ENCODE measurements around the gene RAB26.

GRCh38 chr16:2177561-2177960 is 29.1 kb downstream of the RAB26 start:
- TF ChIP-seq, protein P1, sequence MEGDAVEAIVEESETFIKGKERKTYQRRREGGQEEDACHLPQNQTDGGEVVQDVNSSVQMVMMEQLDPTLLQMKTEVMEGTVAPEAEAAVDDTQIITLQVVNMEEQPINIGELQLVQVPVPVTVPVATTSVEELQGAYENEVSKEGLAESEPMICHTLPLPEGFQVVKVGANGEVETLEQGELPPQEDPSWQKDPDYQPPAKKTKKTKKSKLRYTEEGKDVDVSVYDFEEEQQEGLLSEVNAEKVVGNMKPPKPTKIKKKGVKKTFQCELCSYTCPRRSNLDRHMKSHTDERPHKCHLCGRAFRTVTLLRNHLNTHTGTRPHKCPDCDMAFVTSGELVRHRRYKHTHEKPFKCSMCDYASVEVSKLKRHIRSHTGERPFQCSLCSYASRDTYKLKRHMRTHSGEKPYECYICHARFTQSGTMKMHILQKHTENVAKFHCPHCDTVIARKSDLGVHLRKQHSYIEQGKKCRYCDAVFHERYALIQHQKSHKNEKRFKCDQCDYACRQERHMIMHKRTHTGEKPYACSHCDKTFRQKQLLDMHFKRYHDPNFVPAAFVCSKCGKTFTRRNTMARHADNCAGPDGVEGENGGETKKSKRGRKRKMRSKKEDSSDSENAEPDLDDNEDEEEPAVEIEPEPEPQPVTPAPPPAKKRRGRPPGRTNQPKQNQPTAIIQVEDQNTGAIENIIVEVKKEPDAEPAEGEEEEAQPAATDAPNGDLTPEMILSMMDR (CRISPR knock-in tag; IDR thresholded peaks at IDR 0.05), result no peak
- TF ChIP-seq SALL1 (CRISPR knock-in tag; IDR thresholded peaks at IDR 0.05), result no peak
- TF ChIP-seq ZNF660 (CRISPR knock-in tag; IDR thresholded peaks at IDR 0.05; ENCODE audit: borderline replicate concordance, low read depth), result no peak
- TF ChIP-seq ADNP (CRISPR knock-in tag; IDR thresholded peaks at IDR 0.05), result no peak
- TF ChIP-seq, protein P2, sequence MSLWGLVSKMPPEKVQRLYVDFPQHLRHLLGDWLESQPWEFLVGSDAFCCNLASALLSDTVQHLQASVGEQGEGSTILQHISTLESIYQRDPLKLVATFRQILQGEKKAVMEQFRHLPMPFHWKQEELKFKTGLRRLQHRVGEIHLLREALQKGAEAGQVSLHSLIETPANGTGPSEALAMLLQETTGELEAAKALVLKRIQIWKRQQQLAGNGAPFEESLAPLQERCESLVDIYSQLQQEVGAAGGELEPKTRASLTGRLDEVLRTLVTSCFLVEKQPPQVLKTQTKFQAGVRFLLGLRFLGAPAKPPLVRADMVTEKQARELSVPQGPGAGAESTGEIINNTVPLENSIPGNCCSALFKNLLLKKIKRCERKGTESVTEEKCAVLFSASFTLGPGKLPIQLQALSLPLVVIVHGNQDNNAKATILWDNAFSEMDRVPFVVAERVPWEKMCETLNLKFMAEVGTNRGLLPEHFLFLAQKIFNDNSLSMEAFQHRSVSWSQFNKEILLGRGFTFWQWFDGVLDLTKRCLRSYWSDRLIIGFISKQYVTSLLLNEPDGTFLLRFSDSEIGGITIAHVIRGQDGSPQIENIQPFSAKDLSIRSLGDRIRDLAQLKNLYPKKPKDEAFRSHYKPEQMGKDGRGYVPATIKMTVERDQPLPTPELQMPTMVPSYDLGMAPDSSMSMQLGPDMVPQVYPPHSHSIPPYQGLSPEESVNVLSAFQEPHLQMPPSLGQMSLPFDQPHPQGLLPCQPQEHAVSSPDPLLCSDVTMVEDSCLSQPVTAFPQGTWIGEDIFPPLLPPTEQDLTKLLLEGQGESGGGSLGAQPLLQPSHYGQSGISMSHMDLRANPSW (CRISPR knock-in tag; IDR thresholded peaks at IDR 0.05; ENCODE audit: borderline replicate concordance), result no peak
- no peak for TF ChIP-seq SP4 (CRISPR knock-in tag; IDR thresholded peaks at IDR 0.05)
- no peak for TF ChIP-seq TCF12 (IDR thresholded peaks at IDR 0.05)
- no peak for TF ChIP-seq TCF12 (CRISPR knock-in tag; IDR thresholded peaks at IDR 0.05)
- no peak for TF ChIP-seq HMG20B (CRISPR knock-in tag; conservative IDR thresholded peaks at IDR 0.05)
- no peak for TF ChIP-seq EZH2 (conservative IDR thresholded peaks at IDR 0.05; ENCODE audit: low read depth, low read length)
- TF ChIP-seq, protein P3, sequence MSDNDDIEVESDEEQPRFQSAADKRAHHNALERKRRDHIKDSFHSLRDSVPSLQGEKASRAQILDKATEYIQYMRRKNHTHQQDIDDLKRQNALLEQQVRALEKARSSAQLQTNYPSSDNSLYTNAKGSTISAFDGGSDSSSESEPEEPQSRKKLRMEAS (IDR thresholded peaks at IDR 0.05), result no peak
- no peak for TF ChIP-seq CENPT (CRISPR knock-in tag; IDR thresholded peaks at IDR 0.05; ENCODE audit: low read depth)
